WTC11 (cell line): Measurements from ENCODE around the gene GABBR2. TPM values are rescaled to one million over a fixed set of nuclear protein-coding genes. Genes with fewer than 3 reads are reported as not detected.

Source experiments
- ATAC-seq: fragments of 200-7000 bp; cut with Tn5 transposase; 2 replicates; pipeline ENCODE4 v1.10.0; 2021; ENCODE audit warnings: mild to moderate bottlenecking, moderate library complexity
- CTCF ChIA-PET: fragments of 300-600 bp; sonication (Branson Sonifier 250); formaldehyde crosslinking; loops from one replicate; lab custom pipeline; 2021; ENCODE audit warnings: antibody characterized with exemption; lab: Charles Lee
- POLR2A ChIA-PET: fragments of 350-600 bp; sonication (Branson Sonifier 250); formaldehyde crosslinking; loops from one replicate; lab custom pipeline; 2021; ENCODE audit warnings: antibody characterized with exemption; lab: Charles Lee
- DNase-seq: peaks from one replicate; pipeline ENCODE4 v3.0.0; 2021; ENCODE audit warnings: low spot score
- H3K27ac Mint-ChIP-seq: 2 replicates; pipeline ENCODE4 v1.8.0; 2021; ENCODE audit warnings: mixed read lengths
- H3K27me3 Mint-ChIP-seq: 2 replicates; pipeline ENCODE4 v1.8.0; 2021; ENCODE audit warnings: low read depth, mild to moderate bottlenecking, moderate library complexity, mixed read lengths
- H3K36me3 Mint-ChIP-seq: 2 replicates; pipeline ENCODE4 v1.8.0; 2021; ENCODE audit warnings: mixed read lengths
- H3K4me1 Mint-ChIP-seq: 2 replicates; pipeline ENCODE4 v1.8.0; 2022; ENCODE audit warnings: mixed read lengths
- H3K4me3 Mint-ChIP-seq: 2 replicates; pipeline ENCODE4 v1.8.0; 2021; ENCODE audit warnings: mild to moderate bottlenecking, moderate library complexity, mixed read lengths
- H3K9me3 Mint-ChIP-seq: 2 replicates; pipeline ENCODE4 v1.8.0; 2021; ENCODE audit warnings: mixed read lengths
- ETV6 ChIP-seq: sonication (generic); formaldehyde crosslinking; IDR thresholded peaks from 2 replicates; pipeline ENCODE4 v1.8.1; 2022; ENCODE audit warnings: mild to moderate bottlenecking, missing genetic modification reagents
- JUN ChIP-seq: sonication (generic); formaldehyde crosslinking; IDR thresholded peaks from 2 replicates; pipeline ENCODE4 v1.8.0; 2023; ENCODE audit warnings: mild to moderate bottlenecking, missing genetic modification reagents
- NFYB ChIP-seq: sonication (generic); formaldehyde crosslinking; conservative IDR thresholded peaks from 2 replicates; pipeline ENCODE4 v1.8.0; 2022; ENCODE audit warnings: low read depth, missing genetic modification reagents
- NR3C1 ChIP-seq: sonication (generic); formaldehyde crosslinking; conservative IDR thresholded peaks from 2 replicates; pipeline ENCODE4 v1.8.1; 2023; ENCODE audit warnings: low read depth, mild to moderate bottlenecking, missing genetic modification reagents
- TCF7 ChIP-seq: sonication (generic); formaldehyde crosslinking; IDR thresholded peaks from 2 replicates; pipeline ENCODE4 v1.8.0; 2022; ENCODE audit warnings: mild to moderate bottlenecking, low read depth, missing genetic modification reagents, moderate library complexity
- TEAD1 ChIP-seq: sonication (generic); formaldehyde crosslinking; IDR thresholded peaks from 2 replicates; pipeline ENCODE4 v1.8.0; 2022; ENCODE audit warnings: mild to moderate bottlenecking, missing genetic modification reagents
- ZNF317 ChIP-seq: sonication (generic); formaldehyde crosslinking; IDR thresholded peaks from 2 replicates; pipeline ENCODE4 v1.8.1; 2023; ENCODE audit warnings: low read depth, mild to moderate bottlenecking, moderate library complexity, missing genetic modification reagents, borderline replicate concordance
- ZNF671 ChIP-seq: fragments of 250-450 bp; sonication (Bioruptor Pico); IDR thresholded peaks from 2 replicates; pipeline ENCODE4 v1.8.0; 2021; ENCODE audit warnings: mild to moderate bottlenecking
- total RNA-seq: library from RNA; stranded (reverse); gene quantifications from 3 replicates; pipeline ENCODE4 v1.2.3, GENCODE V29; 2021
- TF ChIP-seq, protein P1 (sequence below): fragments of 250-450 bp; sonication (Bioruptor Pico); IDR thresholded peaks from 2 replicates; pipeline ENCODE4 v1.9.0; 2021; ENCODE audit warnings: mild to moderate bottlenecking
- TF ChIP-seq, protein P2 (sequence below): sonication (generic); formaldehyde crosslinking; IDR thresholded peaks from 2 replicates; pipeline ENCODE4 v1.8.1; 2023; ENCODE audit warnings: mild to moderate bottlenecking, moderate library complexity, missing genetic modification reagents
- TF ChIP-seq, protein P3 (sequence below): sonication (generic); formaldehyde crosslinking; IDR thresholded peaks from 2 replicates; pipeline ENCODE4 v1.8.0; 2023; ENCODE audit warnings: missing genetic modification reagents
- TF ChIP-seq, protein P4 (sequence below): fragments of 250-450 bp; sonication (Bioruptor Pico); IDR thresholded peaks from 2 replicates; pipeline ENCODE4 v2.1.2; 2022; ENCODE audit warnings: mild to moderate bottlenecking, moderate library complexity
- TF ChIP-seq, protein P5 (sequence below): fragments of 250-450 bp; sonication (Bioruptor Pico); IDR thresholded peaks from 2 replicates; pipeline ENCODE4 v1.9.0; 2021; ENCODE audit warnings: mild to moderate bottlenecking
- TF ChIP-seq, protein P6 (sequence below): sonication (generic); formaldehyde crosslinking; IDR thresholded peaks from 2 replicates; pipeline ENCODE4 v1.8.1; 2022; ENCODE audit warnings: mild to moderate bottlenecking, moderate library complexity, missing genetic modification reagents
- TF ChIP-seq, protein P7 (sequence below): fragments of 250-450 bp; sonication (Bioruptor Pico); IDR thresholded peaks from 2 replicates; pipeline ENCODE4 v1.9.0; 2021; ENCODE audit warnings: mild to moderate bottlenecking, borderline replicate concordance
- TF ChIP-seq, protein P8 (sequence below): sonication (generic); formaldehyde crosslinking; IDR thresholded peaks from 2 replicates; pipeline ENCODE4 v1.8.0; 2023; ENCODE audit warnings: mild to moderate bottlenecking, missing genetic modification reagents

The GABBR2 gene
- total RNA-seq, 1 experiment from 2014 or later: 0.92 TPM

DNA sequence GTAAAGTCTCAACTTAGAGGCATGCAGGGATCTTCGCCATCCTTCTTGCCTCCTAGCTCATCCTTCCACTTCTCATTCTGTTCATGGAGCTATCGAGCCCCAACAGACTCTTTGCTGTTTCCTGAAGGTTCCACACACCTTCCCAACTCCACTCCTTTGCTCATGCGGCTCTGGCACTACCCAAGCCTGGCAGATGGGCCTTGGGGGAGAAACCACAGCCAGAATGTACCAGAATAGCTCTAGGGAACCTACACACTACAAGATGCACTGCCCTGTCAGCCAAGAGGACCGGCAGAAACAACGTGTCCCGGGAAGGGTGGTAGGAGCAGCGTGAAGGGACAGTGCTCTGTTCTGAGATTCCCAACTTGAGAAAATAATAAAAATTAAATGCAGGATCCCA lies 178.9 kb downstream of the GABBR2 start:
- CTCF ChIA-PET: no interaction called here
- H3K4me3 Mint-ChIP-seq: no peak overlapping the region
- POLR2A ChIA-PET: no interaction called here
- no peaks in the 10 kb centered on the region for H3K9me3 Mint-ChIP-seq
- H3K4me1 Mint-ChIP-seq: no peaks in the 10 kb centered on the region
- H3K27ac Mint-ChIP-seq: no peak overlapping the region
- no peak for DNase-seq
- no peak for ATAC-seq
- H3K27me3 Mint-ChIP-seq: no peaks in the 10 kb centered on the region; the same call in none of the 2 replicates
- TF ChIP-seq, protein P1, sequence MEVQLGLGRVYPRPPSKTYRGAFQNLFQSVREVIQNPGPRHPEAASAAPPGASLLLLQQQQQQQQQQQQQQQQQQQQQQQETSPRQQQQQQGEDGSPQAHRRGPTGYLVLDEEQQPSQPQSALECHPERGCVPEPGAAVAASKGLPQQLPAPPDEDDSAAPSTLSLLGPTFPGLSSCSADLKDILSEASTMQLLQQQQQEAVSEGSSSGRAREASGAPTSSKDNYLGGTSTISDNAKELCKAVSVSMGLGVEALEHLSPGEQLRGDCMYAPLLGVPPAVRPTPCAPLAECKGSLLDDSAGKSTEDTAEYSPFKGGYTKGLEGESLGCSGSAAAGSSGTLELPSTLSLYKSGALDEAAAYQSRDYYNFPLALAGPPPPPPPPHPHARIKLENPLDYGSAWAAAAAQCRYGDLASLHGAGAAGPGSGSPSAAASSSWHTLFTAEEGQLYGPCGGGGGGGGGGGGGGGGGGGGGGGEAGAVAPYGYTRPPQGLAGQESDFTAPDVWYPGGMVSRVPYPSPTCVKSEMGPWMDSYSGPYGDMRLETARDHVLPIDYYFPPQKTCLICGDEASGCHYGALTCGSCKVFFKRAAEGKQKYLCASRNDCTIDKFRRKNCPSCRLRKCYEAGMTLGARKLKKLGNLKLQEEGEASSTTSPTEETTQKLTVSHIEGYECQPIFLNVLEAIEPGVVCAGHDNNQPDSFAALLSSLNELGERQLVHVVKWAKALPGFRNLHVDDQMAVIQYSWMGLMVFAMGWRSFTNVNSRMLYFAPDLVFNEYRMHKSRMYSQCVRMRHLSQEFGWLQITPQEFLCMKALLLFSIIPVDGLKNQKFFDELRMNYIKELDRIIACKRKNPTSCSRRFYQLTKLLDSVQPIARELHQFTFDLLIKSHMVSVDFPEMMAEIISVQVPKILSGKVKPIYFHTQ (CRISPR knock-in tag): no peak
- TF ChIP-seq, protein P2, sequence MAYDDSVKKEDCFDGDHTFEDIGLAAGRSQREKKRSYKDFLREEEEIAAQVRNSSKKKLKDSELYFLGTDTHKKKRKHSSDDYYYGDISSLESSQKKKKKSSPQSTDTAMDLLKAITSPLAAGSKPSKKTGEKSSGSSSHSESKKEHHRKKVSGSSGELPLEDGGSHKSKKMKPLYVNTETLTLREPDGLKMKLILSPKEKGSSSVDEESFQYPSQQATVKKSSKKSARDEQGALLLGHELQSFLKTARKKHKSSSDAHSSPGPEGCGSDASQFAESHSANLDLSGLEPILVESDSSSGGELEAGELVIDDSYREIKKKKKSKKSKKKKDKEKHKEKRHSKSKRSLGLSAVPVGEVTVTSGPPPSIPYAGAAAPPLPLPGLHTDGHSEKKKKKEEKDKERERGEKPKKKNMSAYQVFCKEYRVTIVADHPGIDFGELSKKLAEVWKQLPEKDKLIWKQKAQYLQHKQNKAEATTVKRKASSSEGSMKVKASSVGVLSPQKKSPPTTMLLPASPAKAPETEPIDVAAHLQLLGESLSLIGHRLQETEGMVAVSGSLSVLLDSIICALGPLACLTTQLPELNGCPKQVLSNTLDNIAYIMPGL: no peak
- no peak for TF ChIP-seq ZNF317
- TF ChIP-seq TCF7: no peak
- TF ChIP-seq ZNF671 (CRISPR knock-in tag): no peak
- TF ChIP-seq NFYB (CRISPR knock-in tag): no peak
- no peak for TF ChIP-seq TEAD1
- no peak for TF ChIP-seq JUN (CRISPR knock-in tag)
- TF ChIP-seq, protein P3, sequence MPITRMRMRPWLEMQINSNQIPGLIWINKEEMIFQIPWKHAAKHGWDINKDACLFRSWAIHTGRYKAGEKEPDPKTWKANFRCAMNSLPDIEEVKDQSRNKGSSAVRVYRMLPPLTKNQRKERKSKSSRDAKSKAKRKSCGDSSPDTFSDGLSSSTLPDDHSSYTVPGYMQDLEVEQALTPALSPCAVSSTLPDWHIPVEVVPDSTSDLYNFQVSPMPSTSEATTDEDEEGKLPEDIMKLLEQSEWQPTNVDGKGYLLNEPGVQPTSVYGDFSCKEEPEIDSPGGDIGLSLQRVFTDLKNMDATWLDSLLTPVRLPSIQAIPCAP (CRISPR knock-in tag): no peak
- TF ChIP-seq, protein P4, sequence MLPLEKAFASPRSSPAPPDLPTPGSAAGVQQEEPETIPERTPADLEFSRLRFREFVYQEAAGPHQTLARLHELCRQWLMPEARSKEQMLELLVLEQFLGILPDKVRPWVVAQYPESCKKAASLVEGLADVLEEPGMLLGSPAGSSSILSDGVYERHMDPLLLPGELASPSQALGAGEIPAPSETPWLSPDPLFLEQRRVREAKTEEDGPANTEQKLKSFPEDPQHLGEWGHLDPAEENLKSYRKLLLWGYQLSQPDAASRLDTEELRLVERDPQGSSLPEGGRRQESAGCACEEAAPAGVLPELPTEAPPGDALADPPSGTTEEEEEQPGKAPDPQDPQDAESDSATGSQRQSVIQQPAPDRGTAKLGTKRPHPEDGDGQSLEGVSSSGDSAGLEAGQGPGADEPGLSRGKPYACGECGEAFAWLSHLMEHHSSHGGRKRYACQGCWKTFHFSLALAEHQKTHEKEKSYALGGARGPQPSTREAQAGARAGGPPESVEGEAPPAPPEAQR: no peak
- no peak for TF ChIP-seq NR3C1 (CRISPR knock-in tag)
- H3K36me3 Mint-ChIP-seq: no peaks in the 10 kb centered on the region

DNA sequence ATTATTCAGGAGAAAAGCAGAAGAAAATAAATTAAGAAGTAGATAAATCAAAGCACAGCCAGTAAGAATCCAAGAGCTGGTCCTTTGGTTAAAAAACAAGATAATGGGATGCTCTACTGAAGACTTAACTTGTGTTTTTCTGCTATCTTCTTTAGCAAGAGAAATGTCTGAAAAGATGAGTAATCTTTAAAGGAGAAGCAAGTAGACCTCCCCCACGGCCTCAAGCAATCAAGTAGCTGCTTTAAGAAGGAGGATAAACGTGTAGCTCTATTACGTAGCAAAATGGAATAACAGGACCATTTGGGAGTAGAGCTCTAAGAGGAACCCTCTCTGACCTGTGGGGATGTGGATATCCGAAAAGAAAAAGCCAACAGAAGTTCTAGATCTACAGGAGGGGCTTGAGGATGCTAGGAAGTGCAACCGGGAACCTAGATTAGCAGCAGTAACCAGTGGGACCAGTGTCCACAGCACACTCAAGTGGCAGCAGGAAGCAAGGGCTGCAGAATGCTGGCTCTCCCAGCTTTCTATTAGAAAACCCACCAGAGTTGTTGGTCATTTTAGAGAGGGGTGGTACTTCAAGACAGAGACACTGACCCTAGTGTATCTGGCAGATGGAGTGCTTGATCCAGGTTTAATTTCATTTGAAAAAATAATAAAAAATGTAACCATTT lies 185.4 kb downstream of the GABBR2 start:
- Mint-ChIP-seq H3K9me3 (no peaks in the 10 kb centered on the region), H3K4me3 (no peak overlapping the region), H3K4me1 (peaks cover 3% of the 10 kb centered on the region; the same call in 1 of the 2 replicates), H3K27me3 (no peaks in the 10 kb centered on the region), H3K27ac (no peak overlapping the region), H3K36me3 (no peaks in the 10 kb centered on the region)
- ATAC-seq: peak; percentile 88
- ChIA-PET CTCF (interaction anchor here (0.8 to 2.0 kb wide), 12 partner anchors 14 to 252 kb away, joined by 3 to 12 read pairs (median 6); no protein-coding TSS in a partner anchor), POLR2A (interaction anchor here (0.7 kb wide), 1 partner anchor 252 kb away, joined by 3 read pairs; no protein-coding TSS in a partner anchor)
- DNase-seq: peak; percentile 40
- TF ChIP-seq, protein P5, sequence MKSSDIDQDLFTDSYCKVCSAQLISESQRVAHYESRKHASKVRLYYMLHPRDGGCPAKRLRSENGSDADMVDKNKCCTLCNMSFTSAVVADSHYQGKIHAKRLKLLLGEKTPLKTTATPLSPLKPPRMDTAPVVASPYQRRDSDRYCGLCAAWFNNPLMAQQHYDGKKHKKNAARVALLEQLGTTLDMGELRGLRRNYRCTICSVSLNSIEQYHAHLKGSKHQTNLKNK (CRISPR knock-in tag): no peak
- TF ChIP-seq, protein P2: no peak
- TF ChIP-seq, protein P6, sequence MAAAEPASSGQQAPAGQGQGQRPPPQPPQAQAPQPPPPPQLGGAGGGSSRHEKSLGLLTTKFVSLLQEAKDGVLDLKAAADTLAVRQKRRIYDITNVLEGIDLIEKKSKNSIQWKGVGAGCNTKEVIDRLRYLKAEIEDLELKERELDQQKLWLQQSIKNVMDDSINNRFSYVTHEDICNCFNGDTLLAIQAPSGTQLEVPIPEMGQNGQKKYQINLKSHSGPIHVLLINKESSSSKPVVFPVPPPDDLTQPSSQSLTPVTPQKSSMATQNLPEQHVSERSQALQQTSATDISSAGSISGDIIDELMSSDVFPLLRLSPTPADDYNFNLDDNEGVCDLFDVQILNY (CRISPR knock-in tag): no peak
- no peak for TF ChIP-seq ETV6
- TF ChIP-seq, protein P7, sequence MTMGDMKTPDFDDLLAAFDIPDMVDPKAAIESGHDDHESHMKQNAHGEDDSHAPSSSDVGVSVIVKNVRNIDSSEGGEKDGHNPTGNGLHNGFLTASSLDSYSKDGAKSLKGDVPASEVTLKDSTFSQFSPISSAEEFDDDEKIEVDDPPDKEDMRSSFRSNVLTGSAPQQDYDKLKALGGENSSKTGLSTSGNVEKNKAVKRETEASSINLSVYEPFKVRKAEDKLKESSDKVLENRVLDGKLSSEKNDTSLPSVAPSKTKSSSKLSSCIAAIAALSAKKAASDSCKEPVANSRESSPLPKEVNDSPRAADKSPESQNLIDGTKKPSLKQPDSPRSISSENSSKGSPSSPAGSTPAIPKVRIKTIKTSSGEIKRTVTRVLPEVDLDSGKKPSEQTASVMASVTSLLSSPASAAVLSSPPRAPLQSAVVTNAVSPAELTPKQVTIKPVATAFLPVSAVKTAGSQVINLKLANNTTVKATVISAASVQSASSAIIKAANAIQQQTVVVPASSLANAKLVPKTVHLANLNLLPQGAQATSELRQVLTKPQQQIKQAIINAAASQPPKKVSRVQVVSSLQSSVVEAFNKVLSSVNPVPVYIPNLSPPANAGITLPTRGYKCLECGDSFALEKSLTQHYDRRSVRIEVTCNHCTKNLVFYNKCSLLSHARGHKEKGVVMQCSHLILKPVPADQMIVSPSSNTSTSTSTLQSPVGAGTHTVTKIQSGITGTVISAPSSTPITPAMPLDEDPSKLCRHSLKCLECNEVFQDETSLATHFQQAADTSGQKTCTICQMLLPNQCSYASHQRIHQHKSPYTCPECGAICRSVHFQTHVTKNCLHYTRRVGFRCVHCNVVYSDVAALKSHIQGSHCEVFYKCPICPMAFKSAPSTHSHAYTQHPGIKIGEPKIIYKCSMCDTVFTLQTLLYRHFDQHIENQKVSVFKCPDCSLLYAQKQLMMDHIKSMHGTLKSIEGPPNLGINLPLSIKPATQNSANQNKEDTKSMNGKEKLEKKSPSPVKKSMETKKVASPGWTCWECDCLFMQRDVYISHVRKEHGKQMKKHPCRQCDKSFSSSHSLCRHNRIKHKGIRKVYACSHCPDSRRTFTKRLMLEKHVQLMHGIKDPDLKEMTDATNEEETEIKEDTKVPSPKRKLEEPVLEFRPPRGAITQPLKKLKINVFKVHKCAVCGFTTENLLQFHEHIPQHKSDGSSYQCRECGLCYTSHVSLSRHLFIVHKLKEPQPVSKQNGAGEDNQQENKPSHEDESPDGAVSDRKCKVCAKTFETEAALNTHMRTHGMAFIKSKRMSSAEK (CRISPR knock-in tag): no peak
- TF ChIP-seq, protein P8, sequence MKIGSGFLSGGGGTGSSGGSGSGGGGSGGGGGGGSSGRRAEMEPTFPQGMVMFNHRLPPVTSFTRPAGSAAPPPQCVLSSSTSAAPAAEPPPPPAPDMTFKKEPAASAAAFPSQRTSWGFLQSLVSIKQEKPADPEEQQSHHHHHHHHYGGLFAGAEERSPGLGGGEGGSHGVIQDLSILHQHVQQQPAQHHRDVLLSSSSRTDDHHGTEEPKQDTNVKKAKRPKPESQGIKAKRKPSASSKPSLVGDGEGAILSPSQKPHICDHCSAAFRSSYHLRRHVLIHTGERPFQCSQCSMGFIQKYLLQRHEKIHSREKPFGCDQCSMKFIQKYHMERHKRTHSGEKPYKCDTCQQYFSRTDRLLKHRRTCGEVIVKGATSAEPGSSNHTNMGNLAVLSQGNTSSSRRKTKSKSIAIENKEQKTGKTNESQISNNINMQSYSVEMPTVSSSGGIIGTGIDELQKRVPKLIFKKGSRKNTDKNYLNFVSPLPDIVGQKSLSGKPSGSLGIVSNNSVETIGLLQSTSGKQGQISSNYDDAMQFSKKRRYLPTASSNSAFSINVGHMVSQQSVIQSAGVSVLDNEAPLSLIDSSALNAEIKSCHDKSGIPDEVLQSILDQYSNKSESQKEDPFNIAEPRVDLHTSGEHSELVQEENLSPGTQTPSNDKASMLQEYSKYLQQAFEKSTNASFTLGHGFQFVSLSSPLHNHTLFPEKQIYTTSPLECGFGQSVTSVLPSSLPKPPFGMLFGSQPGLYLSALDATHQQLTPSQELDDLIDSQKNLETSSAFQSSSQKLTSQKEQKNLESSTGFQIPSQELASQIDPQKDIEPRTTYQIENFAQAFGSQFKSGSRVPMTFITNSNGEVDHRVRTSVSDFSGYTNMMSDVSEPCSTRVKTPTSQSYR (CRISPR knock-in tag): no peak
